H9 (cell line): ENCODE results near the gene IPO11. TPM values are rescaled to one million over a fixed set of nuclear protein-coding genes. Genes with fewer than 3 reads are reported as not detected.

ENCODE experiments used
- DNase-seq: peaks from one replicate; pipeline ENCODE4 v3.0.0-alpha.2; 2017
- H2AFZ ChIP-seq: one replicate; pipeline ENCODE4 v1.6.1; 2013; ENCODE audit warnings: mild to moderate bottlenecking, low read length, control low read depth, moderate library complexity
- H2AK5ac ChIP-seq: 2 replicates; pipeline ENCODE4 v1.6.1; 2013; ENCODE audit warnings: low read length, control low read depth, mixed read lengths; ENCODE audit not compliant: insufficient read length
- H2BK120ac ChIP-seq: one replicate; pipeline ENCODE4 v1.6.1; 2013; ENCODE audit warnings: low read depth, mild to moderate bottlenecking, low read length, control low read depth, inconsistent platforms; ENCODE audit not compliant: poor library complexity, severe bottlenecking
- H2BK12ac ChIP-seq: 2 replicates; pipeline ENCODE4 v1.6.1; 2013; ENCODE audit warnings: low read length, control low read depth, mixed read lengths, low read depth; ENCODE audit not compliant: insufficient read length
- H2BK15ac ChIP-seq: 2 replicates; pipeline ENCODE4 v1.6.1; 2013; ENCODE audit warnings: low read depth, low read length, control low read depth
- H2BK20ac ChIP-seq: one replicate; pipeline ENCODE4 v1.6.1; 2013; ENCODE audit warnings: low read depth, mild to moderate bottlenecking, low read length, control low read depth, inconsistent platforms; ENCODE audit not compliant: poor library complexity, severe bottlenecking
- H2BK5ac ChIP-seq: 2 replicates; pipeline ENCODE4 v1.6.1; 2013; ENCODE audit warnings: low read length, control low read depth, mixed read lengths; ENCODE audit not compliant: insufficient read length
- H3K14ac ChIP-seq: 2 replicates; pipeline ENCODE4 v1.6.1; 2013; ENCODE audit warnings: low read length, control low read depth; ENCODE audit not compliant: insufficient read depth
- H3K18ac ChIP-seq: 2 replicates; pipeline ENCODE4 v1.6.1; 2013; ENCODE audit warnings: low read depth, mild to moderate bottlenecking, mixed read lengths, low read length, control low read depth; ENCODE audit not compliant: insufficient read length
- H3K23ac ChIP-seq: 2 replicates; pipeline ENCODE4 v1.6.1; 2013; ENCODE audit warnings: low read length, control low read depth, mixed read lengths, low read depth; ENCODE audit not compliant: insufficient read length
- H3K23me2 ChIP-seq: 2 replicates; pipeline ENCODE4 v1.6.1; 2013; ENCODE audit warnings: low read depth, mild to moderate bottlenecking, mixed read lengths, low read length, control low read depth; ENCODE audit not compliant: insufficient read length, poor library complexity, severe bottlenecking
- H3K27ac ChIP-seq: 2 replicates; pipeline ENCODE4 v1.5.1; 2013; ENCODE audit warnings: low read length, control low read depth, mixed read lengths, low read depth; ENCODE audit not compliant: insufficient read length
- H3K27me3 ChIP-seq: 2 replicates; pipeline ENCODE4 v1.6.1; 2013; ENCODE audit warnings: low read length, control low read depth, inconsistent platforms; ENCODE audit not compliant: insufficient read depth
- H3K4ac ChIP-seq: 2 replicates; pipeline ENCODE4 v1.6.1; 2013; ENCODE audit warnings: low read depth, mild to moderate bottlenecking, control low read depth, inconsistent platforms, low read length, moderate library complexity
- H3K4me1 ChIP-seq: 2 replicates; pipeline ENCODE4 v1.6.1; 2013; ENCODE audit warnings: low read length, control low read depth, inconsistent platforms; ENCODE audit not compliant: insufficient read depth
- H3K4me2 ChIP-seq: 2 replicates; pipeline ENCODE4 v1.6.1; 2013; ENCODE audit warnings: low read length, control low read depth, mixed read lengths; ENCODE audit not compliant: insufficient read length, insufficient read depth
- H3K56ac ChIP-seq: 2 replicates; pipeline ENCODE4 v1.6.1; 2013; ENCODE audit warnings: low read depth, mild to moderate bottlenecking, mixed read lengths, low read length, control low read depth; ENCODE audit not compliant: insufficient read length
- H3K79me1 ChIP-seq: 2 replicates; pipeline ENCODE4 v1.6.1; 2013; ENCODE audit warnings: low read depth, mild to moderate bottlenecking, moderate library complexity, low read length, control low read depth, inconsistent platforms; ENCODE audit not compliant: insufficient read depth, poor library complexity, severe bottlenecking
- H3K79me2 ChIP-seq: 2 replicates; pipeline ENCODE4 v1.6.1; 2013; ENCODE audit warnings: low read length, control low read depth, inconsistent platforms; ENCODE audit not compliant: insufficient read depth
- H3K9ac ChIP-seq: 2 replicates; pipeline ENCODE4 v1.6.1; 2013; ENCODE audit warnings: low read length, control low read depth, mixed read lengths; ENCODE audit not compliant: insufficient read length; ENCODE audit errors: extremely low read depth
- H3K9me3 ChIP-seq: one replicate; pipeline ENCODE4 v1.6.1; 2013; ENCODE audit warnings: low read depth, low read length, inconsistent platforms; ENCODE audit not compliant: control insufficient read depth
- H3T11ph ChIP-seq: one replicate; pipeline ENCODE4 v1.6.1; 2013; ENCODE audit warnings: mild to moderate bottlenecking, low read length, control low read depth, inconsistent platforms
- H4K20me1 ChIP-seq: one replicate; pipeline ENCODE4 v1.6.1; 2013; ENCODE audit not compliant: control insufficient read depth, insufficient read length, insufficient read depth
- H4K5ac ChIP-seq: 2 replicates; pipeline ENCODE4 v1.6.1; 2013; ENCODE audit warnings: low read depth, mild to moderate bottlenecking, mixed read lengths, low read length, control low read depth; ENCODE audit not compliant: insufficient read length
- H4K8ac ChIP-seq: replicated peaks from 2 replicates; pipeline ENCODE4 v1.6.1; 2013; ENCODE audit warnings: low read length, control low read depth, mixed read lengths, low read depth; ENCODE audit not compliant: insufficient read length
- H4K91ac ChIP-seq: 2 replicates; pipeline ENCODE4 v1.6.1; 2013; ENCODE audit warnings: low read depth, mild to moderate bottlenecking, moderate library complexity, mixed read lengths, low read length, control low read depth; ENCODE audit not compliant: insufficient read length
- H3K27ac Mint-ChIP-seq, 3 experiments: 2 replicates in 2 of 3; 3 replicates in 1 of 3; pipeline ENCODE4 v1.8.0; 2020 to 2021; ENCODE audit warnings: mixed read lengths in 3 of 3, mild to moderate bottlenecking in 1 of 3, moderate library complexity in 1 of 3
- H3K27me3 Mint-ChIP-seq: 2 replicates; pipeline ENCODE4 v1.8.0; 2021; ENCODE audit warnings: low read depth, mild to moderate bottlenecking, moderate library complexity, mixed read lengths
- H3K36me3 Mint-ChIP-seq, 3 experiments: 2 replicates in 2 of 3; 3 replicates in 1 of 3; pipeline ENCODE4 v1.8.0; 2020 to 2021; ENCODE audit warnings: low read depth in 3 of 3, mixed read lengths in 3 of 3; ENCODE audit not compliant: insufficient read depth in 1 of 3
- H3K4me1 Mint-ChIP-seq, 2 experiments: 2 replicates each; pipeline ENCODE4 v1.8.0; 2020; ENCODE audit warnings: mixed read lengths in 2 of 2
- H3K4me3 Mint-ChIP-seq, 2 experiments: 2 replicates in 1 of 2; 3 replicates in 1 of 2; pipeline ENCODE4 v1.8.0; 2020 to 2021; ENCODE audit warnings: mild to moderate bottlenecking in 2 of 2, mixed read lengths in 2 of 2, moderate library complexity in 1 of 2
- H3K9me3 Mint-ChIP-seq, 2 experiments: 2 replicates in 1 of 2; 3 replicates in 1 of 2; pipeline ENCODE4 v1.8.0; 2020; ENCODE audit warnings: mild to moderate bottlenecking in 2 of 2, mixed read lengths in 2 of 2, moderate library complexity in 1 of 2
- CTCF ChIP-seq: fragments of 200-600 bp; sonication (generic); conservative IDR thresholded peaks from 3 replicates; pipeline ENCODE4 v1.8.0; 2021; ENCODE audit warnings: antibody characterized with exemption, mild to moderate bottlenecking
- WGBS: extraction: QIAGEN DNeasy Blood & Tissue Kit; methylation state at CpG from one replicate; pipeline ENCODE4 v1.1.7; 2013; ENCODE audit warnings: missing lambda C conversion rate, low lambda C conversion rate, mixed read lengths; ENCODE audit not compliant: insufficient read length; ENCODE audit errors: extremely low coverage; 5-methylcytosine and 5-hydroxymethylcytosine counted together
- total RNA-seq: library from RNA; stranded (reverse); gene quantifications from 2 replicates; pipeline ENCODE4 v1.2.1, GENCODE V29; 2021

IPO11 gene
- total RNA-seq, 1 experiment from 2014 or later = 63.0 TPM

- no peak overlapping the region for H2BK5ac ChIP-seq
- H2AK5ac ChIP-seq = no peak overlapping the region
- no peak overlapping the region for H2AFZ ChIP-seq
- WGBS = no CpG with 5 or more reads among the region's 1 CpG
- H3T11ph ChIP-seq = no peak overlapping the region
- no peak overlapping the region for H4K5ac ChIP-seq
- peaks cover 0 to 18% (median 0%) of the 10 kb centered on the region in 3 experiments; a peak in 3 of 7 replicates for H3K36me3 Mint-ChIP-seq
- no peaks in the 10 kb centered on the region for H3K23me2 ChIP-seq
- H4K20me1 ChIP-seq = no peaks in the 10 kb centered on the region
- H2BK120ac ChIP-seq = no peak overlapping the region
- no peaks in the 10 kb centered on the region for H3K9me3 Mint-ChIP-seq
- no peak overlapping the region for H3K4ac ChIP-seq
- no peak overlapping the region for H3K23ac ChIP-seq
- H3K9me3 ChIP-seq = no peaks in the 10 kb centered on the region
- H2BK15ac ChIP-seq = no peak overlapping the region
- no peak overlapping the region for H4K91ac ChIP-seq
- no peak overlapping the region for H4K8ac ChIP-seq
- no peak overlapping the region for H3K27ac ChIP-seq
- H3K27me3 Mint-ChIP-seq = no peaks in the 10 kb centered on the region
- H3K4me1 Mint-ChIP-seq = no peaks in the 10 kb centered on the region
- no peaks in the 10 kb centered on the region for H3K27me3 ChIP-seq
- H2BK20ac ChIP-seq = no peak overlapping the region
- H3K4me3 Mint-ChIP-seq = no peak overlapping the region
- DNase-seq = no peak
- no peak overlapping the region for H3K14ac ChIP-seq
- no peak for TF ChIP-seq CTCF
- no peak overlapping the region for H3K9ac ChIP-seq
- no peak overlapping the region for H3K56ac ChIP-seq
- no peak overlapping the region for H3K18ac ChIP-seq
- no peaks in the 10 kb centered on the region for H3K79me2 ChIP-seq
- H3K4me1 ChIP-seq = no peaks in the 10 kb centered on the region
- H3K27ac Mint-ChIP-seq = no peak overlapping the region
- H2BK12ac ChIP-seq = no peak overlapping the region
- no peak overlapping the region for H3K4me2 ChIP-seq
- no peaks in the 10 kb centered on the region for H3K79me1 ChIP-seq
Measured at GRCh38 chr5:62606878-62607277, 194.3 kb downstream of the IPO11 start.
